ENCODE results near the gene TFF1.

The TFF1 gene

DNA sequence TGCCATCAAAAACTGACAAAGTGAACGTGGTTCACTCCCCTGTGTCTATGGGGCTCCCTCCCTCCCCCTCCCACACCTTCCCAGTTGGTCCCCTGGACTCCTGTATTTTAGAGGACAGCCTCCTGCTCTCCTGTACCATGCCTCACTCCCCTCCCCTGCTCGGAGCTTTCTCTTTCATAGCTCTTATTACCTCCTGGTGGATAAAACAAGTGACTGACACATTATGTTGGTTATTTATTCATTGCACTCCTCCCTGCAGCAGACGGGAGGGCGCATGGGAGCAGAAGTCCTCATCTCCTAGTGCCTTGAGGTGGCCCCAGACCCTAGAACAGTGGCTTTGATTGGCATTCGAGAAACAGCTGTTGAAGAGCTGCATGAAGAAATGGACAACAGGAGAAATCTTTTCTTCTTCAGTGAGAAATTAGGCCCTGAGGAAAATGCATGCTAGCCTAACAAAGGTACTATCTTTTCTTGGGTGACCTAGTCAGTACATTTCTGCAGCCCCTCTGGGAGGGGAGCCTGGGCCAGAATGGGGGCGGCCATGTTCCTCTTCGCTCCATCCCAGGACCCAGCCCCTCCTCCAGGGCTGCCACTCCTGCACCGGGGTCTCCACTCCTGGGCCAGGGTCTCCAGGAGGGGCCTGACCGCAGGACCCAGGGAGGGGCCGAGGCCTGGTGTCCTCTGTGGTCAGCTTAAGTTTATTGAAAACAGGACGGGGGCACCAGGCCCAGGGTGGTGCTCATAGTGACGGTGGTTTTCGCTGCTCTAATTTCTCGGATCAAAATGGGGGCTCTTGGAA lies 1.2 kb upstream of the TFF1 start:
- H3K9ac ChIP-seq (ENCODE audit: low read depth, low read length, poor library complexity), result no peak overlapping the region
- no peak overlapping the region for H3K14ac ChIP-seq (ENCODE audit: low read length)
- H2BK12ac ChIP-seq (ENCODE audit: low read length), result peak overlapping the region; percentile 31
- H3K9me3 ChIP-seq (replicated peaks in 1 of 2; ENCODE audit: control insufficient read depth in 2 of 2, insufficient read depth in 1 of 2, low read depth in 1 of 2, low read length in 2 of 2), result no peaks in the 10 kb centered on the region
- H3K4ac ChIP-seq (ENCODE audit: low read length), result no peak overlapping the region
- H3K27me3 ChIP-seq (ENCODE audit: control insufficient read depth in 3 of 3, insufficient read depth in 3 of 3, low read depth in 1 of 3, low read length in 3 of 3), result no peaks in the 10 kb centered on the region
- H4K91ac ChIP-seq (ENCODE audit: low read depth, low read length, poor library complexity), result no peak overlapping the region
- no peak for DNase-seq (ENCODE audit: low spot score)
- no peaks in the 10 kb centered on the region for H3K36me3 ChIP-seq (replicated peaks in 1 of 2; ENCODE audit: control insufficient read depth in 2 of 2, insufficient read depth in 2 of 2, low read length in 2 of 2)
- WGBS, 2 donors (ENCODE audit: extremely low coverage in 2 of 2, insufficient read length in 2 of 2, insufficient replicate concordance in 1 of 2), result no CpG with 5 or more reads among the region's 14 CpGs
- H2AK5ac ChIP-seq (ENCODE audit: low read depth, low read length), result peak overlapping the region; percentile 70
- H3K18ac ChIP-seq (ENCODE audit: low read length), result peak overlapping the region; percentile 41
- no peak overlapping the region for H3K4me2 ChIP-seq (ENCODE audit: insufficient read depth, low read length, poor library complexity, severe bottlenecking)
- no peak overlapping the region for H2BK15ac ChIP-seq (ENCODE audit: low read length)
- H3K79me1 ChIP-seq (ENCODE audit: low read depth, low read length), result no peaks in the 10 kb centered on the region
- no peak overlapping the region for H4K8ac ChIP-seq (ENCODE audit: low read depth, low read length)
- no peak overlapping the region for H2BK120ac ChIP-seq (ENCODE audit: low read depth, low read length)
- H3K27ac ChIP-seq (replicated peaks; ENCODE audit: low read length), result no peak overlapping the region
- H3K4me1 ChIP-seq (ENCODE audit: control insufficient read depth in 2 of 2, insufficient read depth in 1 of 2, low read depth in 1 of 2, low read length in 2 of 2), result peaks cover 0 to 2% of the 10 kb centered on the region in 2 donors
- no peak overlapping the region for H2AFZ ChIP-seq (ENCODE audit: low read length)
- no peak overlapping the region for H3K4me3 ChIP-seq (ENCODE audit: low read length in 2 of 2)
- no peak overlapping the region for H2BK5ac ChIP-seq (ENCODE audit: low read length)
- H3K23ac ChIP-seq (ENCODE audit: low read depth, low read length, poor library complexity), result no peak overlapping the region

DNA sequence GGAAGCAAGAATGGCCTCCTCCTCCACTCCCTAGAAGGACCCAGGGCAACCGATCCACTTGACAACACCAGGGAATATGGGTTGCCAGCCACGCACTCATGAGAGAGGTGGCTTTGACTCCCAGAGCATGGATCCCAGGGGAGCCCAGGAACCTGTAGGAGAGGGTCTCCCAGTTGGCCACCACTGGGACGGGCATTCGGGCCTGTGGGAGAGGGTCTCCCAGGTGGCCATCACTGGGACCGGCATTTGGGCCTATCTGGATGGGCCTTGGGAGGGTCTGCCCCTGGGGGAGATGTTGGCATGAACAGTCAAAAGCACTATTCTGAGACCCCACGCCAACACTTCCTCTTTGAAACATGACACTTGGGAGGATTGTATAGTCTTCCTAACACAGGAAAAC lies 565 bp downstream of the TFF1 start:
- no peak overlapping the region for H3K9ac ChIP-seq (ENCODE audit: low read depth, low read length, poor library complexity)
- no peaks in the 10 kb centered on the region for H3K36me3 ChIP-seq (replicated peaks in 1 of 2; ENCODE audit: control insufficient read depth in 2 of 2, insufficient read depth in 2 of 2, low read length in 2 of 2)
- no peak overlapping the region for H2BK12ac ChIP-seq (ENCODE audit: low read length)
- H3K9me3 ChIP-seq (replicated peaks in 1 of 2; ENCODE audit: control insufficient read depth in 2 of 2, insufficient read depth in 1 of 2, low read depth in 1 of 2, low read length in 2 of 2), result no peaks in the 10 kb centered on the region
- no peak overlapping the region for H3K4me2 ChIP-seq (ENCODE audit: insufficient read depth, low read length, poor library complexity, severe bottlenecking)
- H2AK5ac ChIP-seq (ENCODE audit: low read depth, low read length), result no peak overlapping the region
- no peak overlapping the region for H3K27ac ChIP-seq (replicated peaks; ENCODE audit: low read length)
- no peak overlapping the region for H4K8ac ChIP-seq (ENCODE audit: low read depth, low read length)
- no peaks in the 10 kb centered on the region for H3K27me3 ChIP-seq (ENCODE audit: control insufficient read depth in 3 of 3, insufficient read depth in 3 of 3, low read depth in 1 of 3, low read length in 3 of 3)
- no CpG with 5 or more reads among the region's 6 CpGs for WGBS, 2 donors (ENCODE audit: extremely low coverage in 2 of 2, insufficient read length in 2 of 2, insufficient replicate concordance in 1 of 2)
- peak overlapping the region; percentile 8 for H3K23ac ChIP-seq (ENCODE audit: low read depth, low read length, poor library complexity)
- H3K4me1 ChIP-seq (ENCODE audit: control insufficient read depth in 2 of 2, insufficient read depth in 1 of 2, low read depth in 1 of 2, low read length in 2 of 2), result peaks cover 0 to 2% of the 10 kb centered on the region in 2 donors
- H4K91ac ChIP-seq (ENCODE audit: low read depth, low read length, poor library complexity), result no peak overlapping the region
- H2BK120ac ChIP-seq (ENCODE audit: low read depth, low read length), result no peak overlapping the region
- DNase-seq (ENCODE audit: low spot score), result no peak
- no peak overlapping the region for H2BK15ac ChIP-seq (ENCODE audit: low read length)
- no peak overlapping the region for H3K4me3 ChIP-seq (ENCODE audit: low read length in 2 of 2)
- H3K4ac ChIP-seq (ENCODE audit: low read length), result no peak overlapping the region
- H3K18ac ChIP-seq (ENCODE audit: low read length), result no peak overlapping the region
- H3K79me1 ChIP-seq (ENCODE audit: low read depth, low read length), result no peaks in the 10 kb centered on the region
- no peak overlapping the region for H2BK5ac ChIP-seq (ENCODE audit: low read length)
- H2AFZ ChIP-seq (ENCODE audit: low read length), result no peak overlapping the region
- no peak overlapping the region for H3K14ac ChIP-seq (ENCODE audit: low read length)

DNA sequence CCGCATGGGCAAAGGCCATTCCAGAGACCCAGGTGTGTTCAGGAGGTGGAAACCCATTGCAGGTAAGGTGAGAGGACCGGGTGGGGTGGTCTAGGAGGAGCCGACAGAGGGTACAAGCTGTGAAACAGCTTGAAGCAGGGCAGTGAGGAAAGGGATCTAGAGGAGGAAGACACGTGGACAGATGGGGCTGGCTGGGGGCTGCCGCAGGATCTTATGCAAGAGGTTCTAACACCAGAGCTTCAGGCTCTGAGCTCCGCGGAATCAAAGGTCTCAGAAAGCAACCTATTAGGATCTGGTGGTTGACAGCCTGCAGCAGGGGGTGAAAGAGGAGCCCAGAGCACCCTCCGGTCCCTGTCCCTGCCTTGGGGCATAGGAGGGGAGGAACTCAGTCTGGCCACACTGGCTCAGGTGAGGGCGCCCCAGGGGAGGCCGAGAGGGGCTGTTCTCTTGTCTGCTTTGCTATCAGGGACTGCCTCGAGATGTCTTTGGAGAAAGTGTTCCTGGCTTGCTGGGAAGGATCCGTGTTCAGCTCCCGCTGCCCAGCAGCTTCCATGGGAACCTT lies 1.9 kb downstream of the TFF1 start:
- no peak overlapping the region for H3K14ac ChIP-seq (ENCODE audit: low read length)
- no peak overlapping the region for H2AFZ ChIP-seq (ENCODE audit: low read length)
- no peak overlapping the region for H2BK5ac ChIP-seq (ENCODE audit: low read length)
- no peak overlapping the region for H3K4ac ChIP-seq (ENCODE audit: low read length)
- H3K9ac ChIP-seq (ENCODE audit: low read depth, low read length, poor library complexity), result no peak overlapping the region
- H3K4me1 ChIP-seq (ENCODE audit: control insufficient read depth in 2 of 2, insufficient read depth in 1 of 2, low read depth in 1 of 2, low read length in 2 of 2), result no peaks in the 10 kb centered on the region
- no peak overlapping the region for H4K8ac ChIP-seq (ENCODE audit: low read depth, low read length)
- no peaks in the 10 kb centered on the region for H3K79me1 ChIP-seq (ENCODE audit: low read depth, low read length)
- no peaks in the 10 kb centered on the region for H3K9me3 ChIP-seq (replicated peaks in 1 of 2; ENCODE audit: control insufficient read depth in 2 of 2, insufficient read depth in 1 of 2, low read depth in 1 of 2, low read length in 2 of 2)
- no peak overlapping the region for H3K4me3 ChIP-seq (ENCODE audit: low read length in 2 of 2)
- H3K23ac ChIP-seq (ENCODE audit: low read depth, low read length, poor library complexity), result no peak overlapping the region
- DNase-seq (ENCODE audit: low spot score), result no peak
- H2BK15ac ChIP-seq (ENCODE audit: low read length), result peak overlapping the region; percentile 62
- H3K18ac ChIP-seq (ENCODE audit: low read length), result peak overlapping the region; percentile 40
- H3K27me3 ChIP-seq (ENCODE audit: control insufficient read depth in 3 of 3, insufficient read depth in 3 of 3, low read depth in 1 of 3, low read length in 3 of 3), result no peaks in the 10 kb centered on the region
- no peak overlapping the region for H2BK12ac ChIP-seq (ENCODE audit: low read length)
- no peak overlapping the region for H2BK120ac ChIP-seq (ENCODE audit: low read depth, low read length)
- no peak overlapping the region for H3K4me2 ChIP-seq (ENCODE audit: insufficient read depth, low read length, poor library complexity, severe bottlenecking)
- H2AK5ac ChIP-seq (ENCODE audit: low read depth, low read length), result peak overlapping the region; percentile 21
- WGBS, 2 donors (ENCODE audit: extremely low coverage in 2 of 2, insufficient read length in 2 of 2, insufficient replicate concordance in 1 of 2), result no CpG with 5 or more reads among the region's 13 CpGs
- no peaks in the 10 kb centered on the region for H3K36me3 ChIP-seq (replicated peaks in 1 of 2; ENCODE audit: control insufficient read depth in 2 of 2, insufficient read depth in 2 of 2, low read length in 2 of 2)
- H3K27ac ChIP-seq (replicated peaks; ENCODE audit: low read length), result no peak overlapping the region
- H4K91ac ChIP-seq (ENCODE audit: low read depth, low read length, poor library complexity), result no peak overlapping the region

DNA sequence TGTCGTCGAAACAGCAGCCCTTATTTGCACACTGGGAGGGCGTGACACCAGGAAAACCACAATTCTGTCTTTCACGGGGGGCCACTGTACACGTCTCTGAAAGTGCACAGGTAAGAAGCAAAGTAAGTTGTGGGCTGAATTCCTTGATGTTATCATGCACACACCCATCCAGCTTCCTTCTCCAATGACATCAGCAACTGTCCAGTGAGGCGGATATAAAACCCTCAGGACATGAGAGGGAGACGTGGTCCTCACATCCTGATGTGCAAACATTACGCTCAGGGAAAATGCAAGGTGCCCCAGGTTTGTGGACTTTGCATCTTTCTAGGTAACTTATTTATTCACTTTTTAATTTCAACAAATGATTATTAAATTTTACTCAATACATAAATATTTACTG lies 3.0 kb downstream of the TFF1 start:
- H2BK12ac ChIP-seq (ENCODE audit: low read length), result no peak overlapping the region
- no peaks in the 10 kb centered on the region for H3K4me1 ChIP-seq (ENCODE audit: control insufficient read depth in 2 of 2, insufficient read depth in 1 of 2, low read depth in 1 of 2, low read length in 2 of 2)
- no peak overlapping the region for H2AFZ ChIP-seq (ENCODE audit: low read length)
- no peak overlapping the region for H3K23ac ChIP-seq (ENCODE audit: low read depth, low read length, poor library complexity)
- no peak overlapping the region for H2BK15ac ChIP-seq (ENCODE audit: low read length)
- H3K9ac ChIP-seq (ENCODE audit: low read depth, low read length, poor library complexity), result no peak overlapping the region
- no peak overlapping the region for H3K4me2 ChIP-seq (ENCODE audit: insufficient read depth, low read length, poor library complexity, severe bottlenecking)
- H3K79me1 ChIP-seq (ENCODE audit: low read depth, low read length), result no peaks in the 10 kb centered on the region
- no peak overlapping the region for H2AK5ac ChIP-seq (ENCODE audit: low read depth, low read length)
- WGBS, 2 donors (ENCODE audit: extremely low coverage in 2 of 2, insufficient read length in 2 of 2, insufficient replicate concordance in 1 of 2), result no CpG with 5 or more reads among the region's 8 CpGs
- no peak overlapping the region for H3K27ac ChIP-seq (replicated peaks; ENCODE audit: low read length)
- H3K36me3 ChIP-seq (replicated peaks in 1 of 2; ENCODE audit: control insufficient read depth in 2 of 2, insufficient read depth in 2 of 2, low read length in 2 of 2), result no peaks in the 10 kb centered on the region
- H3K4ac ChIP-seq (ENCODE audit: low read length), result no peak overlapping the region
- H3K9me3 ChIP-seq (replicated peaks in 1 of 2; ENCODE audit: control insufficient read depth in 2 of 2, insufficient read depth in 1 of 2, low read depth in 1 of 2, low read length in 2 of 2), result peaks cover 0 to 4% of the 10 kb centered on the region in 2 donors
- H4K8ac ChIP-seq (ENCODE audit: low read depth, low read length), result no peak overlapping the region
- no peak for DNase-seq (ENCODE audit: low spot score)
- H3K18ac ChIP-seq (ENCODE audit: low read length), result no peak overlapping the region
- no peak overlapping the region for H2BK5ac ChIP-seq (ENCODE audit: low read length)
- no peak overlapping the region for H3K4me3 ChIP-seq (ENCODE audit: low read length in 2 of 2)
- no peak overlapping the region for H4K91ac ChIP-seq (ENCODE audit: low read depth, low read length, poor library complexity)
- no peak overlapping the region for H3K14ac ChIP-seq (ENCODE audit: low read length)
- no peak overlapping the region for H2BK120ac ChIP-seq (ENCODE audit: low read depth, low read length)
- no peaks in the 10 kb centered on the region for H3K27me3 ChIP-seq (ENCODE audit: control insufficient read depth in 3 of 3, insufficient read depth in 3 of 3, low read depth in 1 of 3, low read length in 3 of 3)
